Upper lobe of left lung (tissue), 4 donors: Measurements from ENCODE around the gene SIRPA.

Source experiments
- POLR2A ChIP-seq, 4 donors: fragments of 450-650 bp; IDR thresholded peaks; one replicate each; pipeline ENCODE4 v1.5.1; 2016 to 2017; ENCODE audit warnings: antibody characterized with exemption in 4 of 4, mild to moderate bottlenecking in 2 of 4
- POLR2AphosphoS5 ChIP-seq, 2 donors: sonication (generic); formaldehyde crosslinking; IDR thresholded peaks; one replicate each; pipeline ENCODE4 v1.5.1; 2017; ENCODE audit warnings: antibody characterized with exemption in 2 of 2
- TF ChIP-seq, protein P1 (sequence below), 6 experiments: fragments of 450-650 bp in 4 of 6; fragments of 200-600 bp in 2 of 6; sonication (generic) in 2 of 6; IDR thresholded peaks; one replicate each; pipeline ENCODE4 v1.5.1; 2016 to 2019; ENCODE audit warnings: antibody characterized with exemption in 6 of 6

- no peak for TF ChIP-seq POLR2A (IDR thresholded peaks at IDR 0.05)
- TF ChIP-seq POLR2AphosphoS5 (IDR thresholded peaks at IDR 0.05), result no peak
- TF ChIP-seq, protein P1, sequence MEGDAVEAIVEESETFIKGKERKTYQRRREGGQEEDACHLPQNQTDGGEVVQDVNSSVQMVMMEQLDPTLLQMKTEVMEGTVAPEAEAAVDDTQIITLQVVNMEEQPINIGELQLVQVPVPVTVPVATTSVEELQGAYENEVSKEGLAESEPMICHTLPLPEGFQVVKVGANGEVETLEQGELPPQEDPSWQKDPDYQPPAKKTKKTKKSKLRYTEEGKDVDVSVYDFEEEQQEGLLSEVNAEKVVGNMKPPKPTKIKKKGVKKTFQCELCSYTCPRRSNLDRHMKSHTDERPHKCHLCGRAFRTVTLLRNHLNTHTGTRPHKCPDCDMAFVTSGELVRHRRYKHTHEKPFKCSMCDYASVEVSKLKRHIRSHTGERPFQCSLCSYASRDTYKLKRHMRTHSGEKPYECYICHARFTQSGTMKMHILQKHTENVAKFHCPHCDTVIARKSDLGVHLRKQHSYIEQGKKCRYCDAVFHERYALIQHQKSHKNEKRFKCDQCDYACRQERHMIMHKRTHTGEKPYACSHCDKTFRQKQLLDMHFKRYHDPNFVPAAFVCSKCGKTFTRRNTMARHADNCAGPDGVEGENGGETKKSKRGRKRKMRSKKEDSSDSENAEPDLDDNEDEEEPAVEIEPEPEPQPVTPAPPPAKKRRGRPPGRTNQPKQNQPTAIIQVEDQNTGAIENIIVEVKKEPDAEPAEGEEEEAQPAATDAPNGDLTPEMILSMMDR (IDR thresholded peaks at IDR 0.05), result no peak
These were observed 73.8 kb downstream of the SIRPA start for GRCh38 chr20:1968964-1969363.
